ENCODE results near the gene ECI1. TPM values are rescaled to one million over a fixed set of nuclear protein-coding genes. Genes with fewer than 3 reads are reported as not detected.

Gene ECI1
- total RNA-seq, 1 experiment from 2014 or later: 140 TPM

GRCh38 chr16:2286550-2286949 is 35.2 kb upstream of the ECI1 start (continued):
- TF ChIP-seq REST (IDR thresholded peaks at IDR 0.05; ENCODE audit: low read depth) (no peak), EZH2 (IDR thresholded peaks at IDR 0.05) (no peak), RAD21 (IDR thresholded peaks at IDR 0.05; ENCODE audit: low read depth) (no peak), CBX3 (IDR thresholded peaks at IDR 0.05; ENCODE audit: low read depth) (no peak), EZH2phosphoT487 (IDR thresholded peaks at IDR 0.05; ENCODE audit: borderline replicate concordance) (no peak), ATF3 (IDR thresholded peaks at IDR 0.05) (no peak), MAX (IDR thresholded peaks at IDR 0.05) (no peak), TCF7L2 (IDR thresholded peaks at IDR 0.05; ENCODE audit: borderline replicate concordance, extremely low read depth, insufficient read depth, insufficient read length) (no peak), CEBPB (IDR thresholded peaks at IDR 0.05; ENCODE audit: low read depth) (no peak)

- no TSS peak for BruUV-seq (replicated peaks)
- CTCF ChIA-PET: no interaction called here
- no peaks in the 10 kb centered on the region for H4K20me1 ChIP-seq (ENCODE audit: insufficient read depth)
- TF ChIP-seq FOSL1 (IDR thresholded peaks at IDR 0.05; ENCODE audit: low read depth) (no peak), ZFX (IDR thresholded peaks at IDR 0.05) (no peak), ZBTB33 (IDR thresholded peaks at IDR 0.05; ENCODE audit: extremely low read depth, insufficient replicate concordance, low read length) (no peak), RAD21 (IDR thresholded peaks at IDR 0.05; ENCODE audit: low read depth) (no peak), CEBPB (IDR thresholded peaks at IDR 0.05; ENCODE audit: low read depth) (no peak), REST (IDR thresholded peaks at IDR 0.05; ENCODE audit: low read depth) (no peak), TCF7L2 (IDR thresholded peaks at IDR 0.05; ENCODE audit: borderline replicate concordance, extremely low read depth, insufficient read depth, insufficient read length) (no peak), POLR2AphosphoS5 (IDR thresholded peaks at IDR 0.05; ENCODE audit: low read depth, low read length) (no peak), SP1 (IDR thresholded peaks at IDR 0.05; ENCODE audit: low read depth) (no peak), CBX3 (IDR thresholded peaks at IDR 0.05; ENCODE audit: low read depth) (no peak)
Measured at GRCh38 chr16:2285731-2286191, 34.4 kb upstream of the ECI1 start.

More at GRCh38 chr16:2285731-2286191, 34.4 kb upstream of the ECI1 start:
- intact Hi-C loops (cut with micrococcal nuclease): no loop called here
- no peaks in the 10 kb centered on the region for H3K4me1 ChIP-seq (ENCODE audit: control insufficient read depth in 1 of 2, insufficient read depth in 2 of 2, low read length in 2 of 2)
- H3K27ac ChIP-seq (ENCODE audit: low read depth, low read length): no peak overlapping the region
- no peak overlapping the region for H3K4me2 ChIP-seq (ENCODE audit: low read length)
- ChIA-PET RAD21 (ENCODE audit: low non-redundant PET in 1 of 2, low total read pairs in 2 of 2, uncharacterized antibody in 2 of 2, unreplicated experiment in 2 of 2) (no interaction called here), POLR2A (no interaction called here)
- ATAC-seq (no peak), DNase-seq (ENCODE audit: low read depth, low spot score) (no peak)
- H3K79me2 ChIP-seq (ENCODE audit: insufficient read depth, low read length): no peaks in the 10 kb centered on the region
- no peaks in the 10 kb centered on the region for H3K27me3 ChIP-seq (ENCODE audit: insufficient read depth, low read length)
- H3K9me3 ChIP-seq (ENCODE audit: control insufficient read depth in 1 of 2, insufficient read depth in 1 of 2, low read depth in 1 of 2, low read length in 2 of 2): no peaks in the 10 kb centered on the region
- no peak overlapping the region for H2AFZ ChIP-seq (ENCODE audit: low read depth, low read length, poor library complexity, severe bottlenecking)
- no peak overlapping the region for H3K4me3 ChIP-seq (replicated peaks in 1 of 2; ENCODE audit: low read depth in 1 of 2, low read length in 2 of 2)
- H3K9me2 ChIP-seq (ENCODE audit: insufficient read depth): no peaks in the 10 kb centered on the region
- no peak overlapping the region for H3K9ac ChIP-seq (ENCODE audit: low read length)
- H3K36me3 ChIP-seq (ENCODE audit: control insufficient read depth in 1 of 2, insufficient read depth in 2 of 2, low read length in 2 of 2): no peaks in the 10 kb centered on the region

Data from HCT116 (cell line).